ENCODE data around the gene DNAJC4. TPM values are rescaled to one million over a fixed set of nuclear protein-coding genes. Genes with fewer than 3 reads are reported as not detected.
A peak's percentile ranks its signal among the peaks of the same experiment; 100 is the strongest.

The DNAJC4 gene
- total RNA-seq, 2 donors from 2014 or later, result 55.8 to 63.8 TPM

DNA sequence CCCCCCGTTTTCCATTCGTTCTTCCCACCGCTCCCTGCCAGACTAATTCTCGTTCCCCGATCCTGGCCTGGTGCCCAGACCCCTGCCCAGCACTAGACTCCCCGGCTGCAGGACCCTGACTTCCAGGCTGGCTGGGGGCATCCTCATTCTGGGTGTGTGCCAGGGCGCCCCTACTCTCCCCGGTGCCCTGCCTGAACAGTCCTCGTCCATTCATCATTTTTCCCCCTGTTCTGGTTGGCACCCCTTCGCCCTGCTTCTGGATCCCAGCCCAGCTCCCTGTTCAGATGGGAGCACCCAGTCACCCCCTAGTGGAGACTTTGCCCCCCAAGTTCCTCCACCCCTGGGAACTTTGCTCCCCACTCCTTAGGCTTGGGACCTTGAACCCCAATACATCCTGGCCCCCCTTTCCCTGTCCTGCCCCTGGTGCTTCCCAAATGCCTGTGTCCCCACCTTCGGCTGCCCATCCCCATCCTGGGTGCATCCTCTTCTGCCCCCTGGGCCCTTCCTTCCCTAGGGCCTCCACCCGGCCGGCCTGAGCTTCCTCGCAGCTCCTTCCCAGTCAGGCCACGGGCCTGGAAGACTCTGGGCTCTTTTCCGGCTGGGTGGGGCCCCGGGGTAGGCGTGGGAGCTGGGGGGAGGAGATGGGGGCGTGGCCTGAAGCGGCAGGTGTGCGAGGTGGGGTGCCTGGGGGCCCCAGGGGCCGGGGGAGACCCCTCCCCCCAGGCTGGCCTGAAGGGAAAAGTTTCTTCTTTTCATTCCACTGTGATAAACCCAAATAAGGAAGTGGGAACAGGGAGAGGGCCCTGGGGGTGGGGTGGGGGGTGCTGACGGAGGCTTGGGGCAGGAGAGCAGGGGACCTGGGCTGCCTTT lies 21.9 kb downstream of the DNAJC4 start:
- intact Hi-C loops (cut with DNase I), result loop anchor here (5.0 kb wide), 1 partner anchor 50 kb away; the partner anchor contains the start of gene CATSPERZ
- H3K4me1 ChIP-seq (replicated peaks), result peaks cover 11% of the 10 kb centered on the region
- TF ChIP-seq, protein P1, sequence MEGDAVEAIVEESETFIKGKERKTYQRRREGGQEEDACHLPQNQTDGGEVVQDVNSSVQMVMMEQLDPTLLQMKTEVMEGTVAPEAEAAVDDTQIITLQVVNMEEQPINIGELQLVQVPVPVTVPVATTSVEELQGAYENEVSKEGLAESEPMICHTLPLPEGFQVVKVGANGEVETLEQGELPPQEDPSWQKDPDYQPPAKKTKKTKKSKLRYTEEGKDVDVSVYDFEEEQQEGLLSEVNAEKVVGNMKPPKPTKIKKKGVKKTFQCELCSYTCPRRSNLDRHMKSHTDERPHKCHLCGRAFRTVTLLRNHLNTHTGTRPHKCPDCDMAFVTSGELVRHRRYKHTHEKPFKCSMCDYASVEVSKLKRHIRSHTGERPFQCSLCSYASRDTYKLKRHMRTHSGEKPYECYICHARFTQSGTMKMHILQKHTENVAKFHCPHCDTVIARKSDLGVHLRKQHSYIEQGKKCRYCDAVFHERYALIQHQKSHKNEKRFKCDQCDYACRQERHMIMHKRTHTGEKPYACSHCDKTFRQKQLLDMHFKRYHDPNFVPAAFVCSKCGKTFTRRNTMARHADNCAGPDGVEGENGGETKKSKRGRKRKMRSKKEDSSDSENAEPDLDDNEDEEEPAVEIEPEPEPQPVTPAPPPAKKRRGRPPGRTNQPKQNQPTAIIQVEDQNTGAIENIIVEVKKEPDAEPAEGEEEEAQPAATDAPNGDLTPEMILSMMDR (IDR thresholded peaks at IDR 0.05), result peak in 1 of 4 experiments; percentile 35
- TF ChIP-seq POLR2AphosphoS5 (IDR thresholded peaks at IDR 0.05) (peak; percentile 37), POLR2A (IDR thresholded peaks at IDR 0.05) (peak; percentile 59)
- no peaks in the 10 kb centered on the region for H3K27me3 ChIP-seq (replicated peaks; ENCODE audit: insufficient read depth)
- peak; percentile 58 for DNase-seq (ENCODE audit: low spot score)
- peak overlapping the region; percentile 73 to 90 for H3K4me3 ChIP-seq
- 5% methylated on average over 19 of the region's 23 CpGs for WGBS
- no peaks in the 10 kb centered on the region for H3K9me3 ChIP-seq
- H3K27ac ChIP-seq, result peak overlapping the region; percentile 70 to 83
- H3K36me3 ChIP-seq, result no peaks in the 10 kb centered on the region

DNA sequence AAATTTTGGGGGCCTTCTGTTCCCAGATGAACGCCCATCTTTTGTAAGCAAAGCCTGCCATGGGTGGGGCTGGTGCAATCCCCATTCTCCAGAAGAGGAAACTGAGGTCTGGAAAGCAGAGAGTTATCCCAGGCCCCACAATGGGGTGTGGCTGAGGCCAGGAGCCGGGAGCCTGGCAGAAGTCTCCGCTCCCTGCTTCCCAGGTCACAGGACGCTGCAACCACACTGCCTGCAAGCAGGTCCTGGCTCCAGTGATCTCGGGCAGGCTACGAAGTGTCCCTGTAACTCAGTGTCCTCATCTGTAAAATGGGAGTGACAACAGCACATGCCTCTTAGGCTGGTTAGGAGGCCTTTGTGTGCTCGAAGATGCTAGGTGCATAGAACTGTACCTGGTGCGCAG lies 22.7 kb downstream of the DNAJC4 start:
- WGBS, result 75% methylated on average over 8 of the region's 8 CpGs
- Histone ChIP-seq H3K27me3 (replicated peaks; ENCODE audit: insufficient read depth) (no peaks in the 10 kb centered on the region), H3K27ac (peak overlapping the region in 1 of 2 donors; percentile 83), H3K9me3 (no peaks in the 10 kb centered on the region), H3K4me3 (no peak overlapping the region), H3K4me1 (replicated peaks) (peaks cover 11% of the 10 kb centered on the region), H3K36me3 (no peaks in the 10 kb centered on the region)
- TF ChIP-seq, protein P1 (IDR thresholded peaks at IDR 0.05), result no peak
- TF ChIP-seq POLR2A (IDR thresholded peaks at IDR 0.05) (no peak), POLR2AphosphoS5 (IDR thresholded peaks at IDR 0.05) (no peak)
- DNase-seq (ENCODE audit: low spot score), result no peak
- intact Hi-C loops (cut with DNase I), result loop anchor here (5.0 kb wide), 1 partner anchor 49 kb away; the partner anchor contains the start of gene CATSPERZ

DNA sequence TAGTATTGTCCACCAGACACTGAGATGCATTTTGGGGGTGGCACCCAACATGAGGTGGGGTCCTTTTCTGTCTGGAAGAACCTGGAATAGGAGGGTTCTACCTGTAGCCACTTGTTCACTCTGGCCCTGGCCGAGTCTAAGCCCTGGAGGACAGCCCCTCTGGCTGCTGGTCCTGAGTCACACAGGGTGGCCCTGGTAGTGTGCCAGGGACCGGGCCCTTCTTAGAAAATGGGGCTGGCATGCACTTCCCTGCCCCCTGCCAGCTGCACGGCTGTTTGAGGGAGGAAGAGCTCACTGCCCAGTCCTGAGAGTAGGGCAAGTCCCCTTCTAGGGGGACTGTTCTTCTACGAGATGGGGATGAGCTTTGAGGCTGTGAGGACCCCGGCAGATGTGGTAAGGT lies 23.1 kb downstream of the DNAJC4 start:
- no peak for DNase-seq (ENCODE audit: low spot score)
- WGBS, result 36% methylated on average over 5 of the region's 5 CpGs
- H3K27ac ChIP-seq, result no peak overlapping the region
- H3K4me1 ChIP-seq (replicated peaks), result peaks cover 11% of the 10 kb centered on the region
- no peaks in the 10 kb centered on the region for H3K27me3 ChIP-seq (replicated peaks; ENCODE audit: insufficient read depth)
- no peak for TF ChIP-seq POLR2AphosphoS5 (IDR thresholded peaks at IDR 0.05)
- TF ChIP-seq, protein P1 (IDR thresholded peaks at IDR 0.05), result no peak
- H3K9me3 ChIP-seq, result no peaks in the 10 kb centered on the region
- H3K36me3 ChIP-seq, result peaks cover 0 to 4% of the 10 kb centered on the region in 2 donors
- no peak overlapping the region for H3K4me3 ChIP-seq
- intact Hi-C loops (cut with DNase I), result loop anchor here (5.0 kb wide), 1 partner anchor 49 kb away; the partner anchor contains the start of gene CATSPERZ

DNA sequence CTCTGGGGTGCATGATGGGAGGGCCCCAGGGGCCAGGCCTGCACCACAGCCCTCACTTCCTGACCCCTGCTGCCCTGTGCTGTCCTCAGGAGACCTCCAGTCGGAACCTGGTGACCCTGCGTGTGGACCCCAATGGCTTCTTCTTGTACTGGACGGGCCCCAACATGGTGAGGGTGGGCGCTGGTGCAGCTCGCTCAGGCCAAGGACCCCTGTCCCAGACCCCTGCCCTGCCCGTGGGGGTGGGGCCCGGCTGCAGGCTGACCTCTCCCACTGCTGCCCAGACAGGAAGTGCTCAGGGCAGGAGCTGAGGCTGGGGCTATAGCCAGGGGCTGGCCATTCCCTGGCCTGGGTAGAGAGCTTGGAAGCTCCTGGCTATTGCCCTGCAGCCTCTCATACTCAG lies 24.0 kb downstream of the DNAJC4 start:
- no peak for DNase-seq (ENCODE audit: low spot score)
- H3K27me3 ChIP-seq (replicated peaks; ENCODE audit: insufficient read depth), result no peaks in the 10 kb centered on the region
- no peaks in the 10 kb centered on the region for H3K9me3 ChIP-seq
- peaks cover 0 to 12% of the 10 kb centered on the region in 2 donors for H3K36me3 ChIP-seq
- no peak overlapping the region for H3K4me3 ChIP-seq
- H3K4me1 ChIP-seq (replicated peaks), result peaks cover 11% of the 10 kb centered on the region
- no peak for TF ChIP-seq POLR2AphosphoS5 (IDR thresholded peaks at IDR 0.05)
- TF ChIP-seq POLR2A (IDR thresholded peaks at IDR 0.05), result no peak
- TF ChIP-seq, protein P1 (IDR thresholded peaks at IDR 0.05), result no peak
- H3K27ac ChIP-seq, result no peak overlapping the region
- intact Hi-C loops (cut with DNase I), result loop anchor here (5.0 kb wide), 1 partner anchor 48 kb away; the partner anchor contains the start of gene CATSPERZ
- WGBS, result 94% methylated on average over 7 of the region's 7 CpGs

Measured in prostate gland (tissue), 2 donors.